ENCODE data around the gene ANK3. TPM values are rescaled to one million over a fixed set of nuclear protein-coding genes. Genes with fewer than 3 reads are reported as not detected.

ANK3 gene
- total RNA-seq, 1 experiment from 2014 or later: 32.0 TPM

GRCh38 chr10:60144099-60144498 is 245.6 kb downstream of the ANK3 start:
- no peaks in the 10 kb centered on the region; the same call in 1 of the 2 replicates for H3K9me3 ChIP-seq (ENCODE audit: insufficient read depth, low read depth)
- BruUV-seq (replicated peaks): no TSS peak
- H3K4me1 ChIP-seq (replicated peaks; ENCODE audit: insufficient read depth): peaks cover 48% of the 10 kb centered on the region
- no peaks in the 10 kb centered on the region for H4K20me1 ChIP-seq (ENCODE audit: insufficient read depth)
- peaks cover 39% of the 10 kb centered on the region for H3F3A ChIP-seq (ENCODE audit: insufficient read depth, low read depth)
- TF ChIP-seq EZH2 (IDR thresholded peaks at IDR 0.05; ENCODE audit: low read depth) (no peak), CTCF (conservative IDR thresholded peaks at IDR 0.05) (no peak)
- no peak overlapping the region for H3K4me2 ChIP-seq
- no peak for DNase-seq
- no peak overlapping the region for H2AFZ ChIP-seq
- no peaks in the 10 kb centered on the region for H3K9me2 ChIP-seq (ENCODE audit: insufficient read depth)
- CTCF ChIA-PET: no interaction called here
- H3K27me3 ChIP-seq (ENCODE audit: insufficient read depth, low read depth): no peaks in the 10 kb centered on the region
- no peaks in the 10 kb centered on the region for H3K79me2 ChIP-seq (ENCODE audit: low read depth)
- no peaks in the 10 kb centered on the region for H3K36me3 ChIP-seq (ENCODE audit: low read depth)
- POLR2A ChIA-PET (ENCODE audit: unreplicated experiment): no interaction called here
- no peak overlapping the region for H3K4me3 ChIP-seq
- intact Hi-C loops (cut with micrococcal nuclease; ENCODE audit: unreplicated experiment): no loop called here
- H3K27ac ChIP-seq: no peak overlapping the region

GRCh38 chr10:60142736-60143135 is 246.9 kb downstream of the ANK3 start:
- Histone ChIP-seq H2AFZ (no peak overlapping the region), H3K9me3 (ENCODE audit: insufficient read depth, low read depth) (no peaks in the 10 kb centered on the region; the same call in 1 of the 2 replicates), H3K4me2 (no peak overlapping the region), H3K79me2 (ENCODE audit: low read depth) (no peaks in the 10 kb centered on the region), H4K20me1 (ENCODE audit: insufficient read depth) (no peaks in the 10 kb centered on the region), H3K27ac (no peak overlapping the region), H3F3A (ENCODE audit: insufficient read depth, low read depth) (peaks cover 30% of the 10 kb centered on the region), H3K4me3 (no peak overlapping the region), H3K27me3 (ENCODE audit: insufficient read depth, low read depth) (no peaks in the 10 kb centered on the region), H3K36me3 (ENCODE audit: low read depth) (no peaks in the 10 kb centered on the region), H3K4me1 (replicated peaks; ENCODE audit: insufficient read depth) (peaks cover 47% of the 10 kb centered on the region), H3K9me2 (ENCODE audit: insufficient read depth) (no peaks in the 10 kb centered on the region)
- POLR2A ChIA-PET (ENCODE audit: unreplicated experiment): no interaction called here
- intact Hi-C loops (cut with micrococcal nuclease; ENCODE audit: unreplicated experiment): no loop called here
- no peak for DNase-seq
- TF ChIP-seq EZH2 (IDR thresholded peaks at IDR 0.05; ENCODE audit: low read depth) (no peak), CTCF (conservative IDR thresholded peaks at IDR 0.05) (no peak)
- BruUV-seq (replicated peaks): no TSS peak
- CTCF ChIA-PET: no interaction called here

- Histone ChIP-seq H3K9me2 (ENCODE audit: insufficient read depth) (no peaks in the 10 kb centered on the region), H3K27me3 (ENCODE audit: insufficient read depth, low read depth) (no peaks in the 10 kb centered on the region), H3K4me2 (peak overlapping the region; percentile 70; the same call in 1 of the 2 replicates), H3K4me3 (no peak overlapping the region), H3K9me3 (ENCODE audit: insufficient read depth, low read depth) (no peaks in the 10 kb centered on the region; the same call in 1 of the 2 replicates), H3K36me3 (ENCODE audit: low read depth) (no peaks in the 10 kb centered on the region), H3K4me1 (replicated peaks; ENCODE audit: insufficient read depth) (peaks cover 51% of the 10 kb centered on the region), H3K79me2 (ENCODE audit: low read depth) (no peaks in the 10 kb centered on the region), H3K27ac (no peak overlapping the region), H2AFZ (no peak overlapping the region), H4K20me1 (ENCODE audit: insufficient read depth) (no peaks in the 10 kb centered on the region), H3F3A (ENCODE audit: insufficient read depth, low read depth) (peaks cover 26% of the 10 kb centered on the region; the same call in 1 of the 2 replicates)
- ChIA-PET CTCF (no interaction called here), POLR2A (ENCODE audit: unreplicated experiment) (interaction anchor here (0.6 kb wide), 1 partner anchor 284 kb away, joined by 3 read pairs; no protein-coding TSS in a partner anchor)
- no peak for DNase-seq
- no TSS peak for BruUV-seq (replicated peaks)
- TF ChIP-seq CTCF (conservative IDR thresholded peaks at IDR 0.05) (no peak), EZH2 (IDR thresholded peaks at IDR 0.05; ENCODE audit: low read depth) (no peak)
- intact Hi-C loops (cut with micrococcal nuclease; ENCODE audit: unreplicated experiment): loop anchor here (2.0 kb wide), 1 partner anchor 63 kb away; no protein-coding TSS in a partner anchor
Measured at GRCh38 chr10:60141896-60142559, 247.6 kb downstream of the ANK3 start.
